HG02884 (cell line): ENCODE data around the gene MAPK8.
A peak's percentile ranks its signal among the peaks of the same experiment; 100 is the strongest.

Experiments
- ATAC-seq: cut with Tn5 transposase; IDR thresholded peaks from one replicate; pipeline ENCODE4 v1.9.1; 2021; ENCODE audit warnings: mild to moderate bottlenecking, moderate library complexity; ENCODE audit not compliant: unreplicated experiment

Gene MAPK8

DNA sequence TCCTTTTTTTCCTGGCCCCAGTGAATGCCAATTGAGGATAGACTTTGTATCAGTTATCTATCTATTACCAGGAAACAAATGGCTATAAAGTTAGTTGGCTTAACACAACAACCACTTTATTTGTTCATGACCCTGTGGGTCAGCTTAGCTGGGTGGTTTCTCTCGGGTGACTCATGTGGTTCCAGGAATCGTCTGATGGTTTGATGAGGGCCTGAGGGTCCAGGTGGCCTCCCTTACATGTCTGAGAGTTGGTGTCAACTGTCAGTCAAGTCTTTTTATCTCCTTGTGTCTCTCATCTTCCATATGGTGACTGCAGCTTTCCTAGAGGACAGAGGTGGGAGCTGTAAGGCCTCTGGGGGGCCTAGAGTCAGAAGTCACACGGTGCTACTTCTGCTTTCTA, 15.3 kb upstream of the MAPK8 start:
- ATAC-seq = no peak

GRCh38 chr10:48292616-48293015, 13.9 kb upstream of the MAPK8 start:
- no peak for ATAC-seq

GRCh38 chr10:48294431-48294830, 12.0 kb upstream of the MAPK8 start:
- ATAC-seq = no peak

DNA sequence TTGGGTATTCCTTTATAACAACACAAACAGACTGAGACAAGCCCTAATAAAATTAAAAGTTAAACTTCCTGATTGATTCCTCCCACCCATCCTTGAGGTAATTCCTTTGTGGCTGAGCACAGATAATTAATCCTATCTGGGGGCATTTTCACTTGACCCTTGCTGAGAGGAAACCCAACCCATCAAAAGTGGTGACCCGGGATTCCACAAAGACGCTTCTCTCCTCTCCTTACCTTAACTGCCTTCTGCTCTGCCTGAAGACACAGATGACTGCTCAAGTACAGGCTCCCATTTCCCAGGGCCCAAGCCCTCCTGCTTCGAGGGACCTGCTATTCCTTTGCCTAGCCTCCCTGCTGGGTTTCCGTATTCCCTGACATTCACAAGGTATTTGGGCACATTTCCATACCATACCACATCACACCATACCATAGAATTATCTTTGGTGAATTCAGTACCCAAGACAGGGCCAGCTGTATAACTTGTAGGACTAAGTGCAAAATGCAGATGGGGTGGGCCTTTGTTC, 9.8 kb upstream of the MAPK8 start:
- no peak for ATAC-seq

DNA sequence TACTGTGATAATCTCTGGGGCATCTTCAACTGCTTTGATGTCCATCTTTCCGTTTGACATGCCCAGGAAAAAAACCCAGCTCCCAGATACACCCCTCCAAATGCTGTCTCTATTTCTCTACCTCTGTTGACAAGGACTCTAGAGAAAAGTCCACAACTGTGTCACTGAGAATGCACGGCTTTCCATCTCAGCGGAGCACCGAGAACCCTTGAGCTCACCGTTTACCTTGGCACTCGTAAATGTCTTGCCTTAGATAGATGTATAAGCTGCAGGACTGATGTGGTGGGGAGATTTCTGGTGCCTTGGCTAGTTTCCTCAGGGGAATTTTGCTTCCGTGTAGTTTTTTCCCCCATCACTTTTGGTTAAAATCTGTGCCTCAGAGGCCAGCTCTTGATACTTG, 7.4 kb upstream of the MAPK8 start:
- ATAC-seq = no peak

DNA sequence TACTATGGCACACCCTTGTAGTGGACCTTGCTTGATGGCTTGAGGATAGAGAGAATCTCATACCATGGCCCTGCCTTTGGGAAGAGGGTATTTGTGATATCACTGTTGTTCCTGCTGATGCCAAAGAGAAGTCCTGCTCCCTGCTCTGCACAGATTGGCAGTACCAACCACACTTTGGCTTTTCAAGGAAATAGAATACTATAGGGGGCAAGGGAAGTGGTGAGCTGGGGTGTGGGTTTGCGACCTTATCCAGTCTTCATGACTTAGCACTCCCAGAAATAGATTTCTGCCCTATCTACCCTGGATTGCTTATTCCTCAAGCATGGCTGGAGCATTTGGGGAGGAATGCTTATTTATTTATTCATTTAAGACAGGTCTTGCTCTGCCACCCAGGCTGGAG, 6.8 kb upstream of the MAPK8 start:
- ATAC-seq = no peak

DNA sequence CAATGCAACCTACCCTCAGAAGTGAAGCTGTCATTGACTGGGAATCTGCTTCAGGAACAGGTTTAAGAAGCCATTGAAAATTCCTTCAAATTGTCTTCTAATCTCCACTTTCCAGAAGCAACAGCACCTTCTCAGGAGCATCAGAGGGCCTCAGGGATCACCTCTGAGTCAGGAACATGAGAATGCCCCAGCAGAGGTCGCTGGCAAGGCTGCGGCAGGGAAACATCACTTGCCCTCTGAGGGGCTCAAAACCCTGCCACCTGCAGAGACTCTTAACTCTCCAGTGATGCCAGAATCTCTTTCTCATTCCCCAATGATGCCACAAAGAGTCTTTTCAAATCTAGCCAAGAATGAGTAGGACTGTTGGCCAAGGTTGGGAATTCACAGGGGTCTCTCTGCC, 5.9 kb upstream of the MAPK8 start:
- ATAC-seq = no peak

DNA sequence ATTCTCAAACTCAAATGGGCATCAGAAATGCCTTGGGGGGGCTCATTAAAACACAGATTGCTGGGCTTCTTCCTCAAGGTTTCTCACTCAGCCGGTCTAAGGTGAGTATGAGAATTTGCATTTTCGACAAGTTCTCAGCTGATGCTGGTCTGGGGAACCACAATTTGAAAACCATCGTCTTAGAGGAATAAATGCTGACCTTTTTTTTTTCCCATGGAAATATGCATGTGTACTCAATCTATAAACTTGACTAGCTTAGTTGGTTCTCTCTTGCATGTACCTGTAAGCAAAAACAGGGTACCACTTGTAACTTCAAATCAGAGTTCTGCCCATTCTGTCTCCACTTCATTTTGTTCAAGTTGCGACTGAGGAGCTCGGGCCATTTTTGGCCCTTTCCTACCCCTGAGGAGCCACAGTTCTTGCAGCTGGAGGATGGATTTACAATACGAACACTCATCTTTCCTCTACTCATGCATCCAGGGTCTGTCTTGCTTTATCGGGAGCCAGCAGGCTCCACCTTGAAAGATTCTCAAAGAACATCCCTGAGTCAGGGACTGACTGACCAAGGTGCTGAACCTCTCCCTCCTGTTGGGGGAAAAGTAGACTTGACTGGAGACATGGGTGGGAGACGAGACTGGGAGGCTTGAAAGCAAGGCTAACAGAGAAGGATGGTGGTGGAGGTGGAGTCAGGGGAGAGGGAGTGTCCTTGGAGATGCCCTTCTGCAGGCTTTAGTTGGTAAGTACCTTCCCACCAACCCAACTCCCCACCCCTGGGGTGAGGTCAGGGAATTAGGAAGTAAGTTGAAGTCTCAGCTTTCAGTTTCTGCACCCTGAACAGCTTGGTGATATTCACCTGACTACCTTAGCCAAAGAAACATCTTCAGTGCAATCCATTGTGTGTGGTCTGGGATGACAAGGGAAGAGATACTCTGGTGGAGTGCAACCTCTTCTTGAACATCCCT, 3.7 kb upstream of the MAPK8 start:
- no peak for ATAC-seq

- ATAC-seq = no peak
Measured at GRCh38 chr10:48305905-48306264, 592 bp upstream of the MAPK8 start.

DNA sequence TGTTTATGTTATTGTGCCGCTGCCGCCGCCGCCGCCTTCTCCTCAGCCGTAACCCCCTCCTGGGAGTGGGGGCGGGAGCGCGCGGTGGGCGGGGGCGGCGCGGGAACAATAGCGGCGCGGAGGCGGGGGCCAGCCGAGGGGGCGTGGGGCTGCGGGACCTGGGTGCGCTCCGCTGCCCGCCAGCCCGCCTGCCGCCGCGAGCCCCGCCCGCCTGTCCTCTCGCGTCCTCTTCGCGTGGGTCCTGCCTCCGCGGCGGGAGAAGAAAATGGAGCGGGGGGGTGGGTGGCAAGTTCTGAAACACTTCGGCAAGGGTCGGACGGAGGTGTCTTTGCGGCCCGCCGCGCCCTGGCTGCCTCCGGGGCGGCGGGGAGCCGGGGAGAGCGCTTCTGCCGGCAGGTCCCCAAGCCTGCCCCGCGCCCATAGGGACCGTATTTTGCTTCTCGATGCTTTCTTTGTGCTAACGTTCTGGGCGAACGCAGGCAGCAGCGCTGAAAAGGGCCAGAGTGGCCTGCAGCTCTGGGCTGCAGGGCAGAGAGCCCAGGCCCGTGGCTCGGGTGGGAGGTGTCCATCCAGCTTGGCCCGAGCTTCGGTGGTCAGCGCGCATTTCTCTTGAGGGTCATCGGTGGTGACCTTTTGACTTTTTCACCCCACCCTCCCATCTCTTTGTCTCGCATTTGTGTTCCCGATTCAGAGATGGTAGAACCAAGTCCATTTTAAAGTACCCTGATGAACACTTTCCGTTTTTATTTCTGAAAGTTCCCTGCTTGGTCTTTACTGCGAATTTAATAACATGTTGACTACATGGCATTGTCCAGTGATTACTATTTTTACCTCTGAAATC, 613 bp downstream of the MAPK8 start:
- peak; percentile 28 for ATAC-seq

GRCh38 chr10:48307711-48308018, 1.2 kb downstream of the MAPK8 start:
- no peak for ATAC-seq

DNA sequence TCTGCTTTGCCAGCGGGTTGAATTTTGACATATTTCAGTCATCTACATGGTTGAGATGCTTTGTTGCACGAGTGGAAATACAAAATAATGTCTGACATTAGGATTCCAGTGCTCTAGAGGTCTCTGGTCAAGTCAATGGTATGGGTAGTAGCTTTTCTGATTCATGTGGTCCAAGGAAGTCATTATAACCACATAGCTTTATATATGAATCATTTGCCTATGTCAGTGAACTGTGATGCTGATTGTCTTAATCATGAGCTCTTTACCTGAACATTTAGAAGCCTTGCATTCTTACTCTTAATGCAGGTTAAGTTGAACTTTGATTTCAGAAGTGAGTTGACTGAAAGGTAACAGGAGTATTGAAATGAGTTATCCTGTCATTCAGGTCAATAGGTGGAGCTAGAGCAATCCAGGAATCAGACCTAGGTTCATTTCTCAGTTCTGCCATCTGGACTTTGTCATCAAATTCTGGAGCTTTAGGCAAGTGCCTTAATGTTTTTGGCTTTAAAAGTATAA, 3.3 kb downstream of the MAPK8 start:
- ATAC-seq = no peak

- ATAC-seq = no peak
Measured at GRCh38 chr10:48314107-48314506, 7.6 kb downstream of the MAPK8 start.

DNA sequence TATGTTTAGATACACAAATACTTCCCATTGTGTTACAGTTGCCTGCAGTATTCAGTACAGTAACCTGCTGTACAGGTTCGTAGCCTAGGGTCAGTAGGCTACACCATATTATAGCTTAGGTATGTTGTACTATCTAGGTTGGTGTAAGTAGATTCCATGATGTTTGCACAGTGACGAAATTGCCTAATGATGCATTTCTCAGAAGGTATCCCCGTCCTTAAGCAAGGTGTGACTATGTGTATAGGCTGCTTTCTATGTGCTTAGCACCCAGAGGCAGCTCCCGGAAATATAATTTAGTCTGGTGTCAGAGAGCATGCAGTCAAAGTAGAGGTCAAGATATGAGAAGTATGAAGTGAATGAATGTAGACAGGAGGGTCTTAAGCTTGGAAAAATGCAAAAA, 9.8 kb downstream of the MAPK8 start:
- no peak for ATAC-seq

- ATAC-seq = no peak
Measured at GRCh38 chr10:48317321-48317990, 11.0 kb downstream of the MAPK8 start.

DNA sequence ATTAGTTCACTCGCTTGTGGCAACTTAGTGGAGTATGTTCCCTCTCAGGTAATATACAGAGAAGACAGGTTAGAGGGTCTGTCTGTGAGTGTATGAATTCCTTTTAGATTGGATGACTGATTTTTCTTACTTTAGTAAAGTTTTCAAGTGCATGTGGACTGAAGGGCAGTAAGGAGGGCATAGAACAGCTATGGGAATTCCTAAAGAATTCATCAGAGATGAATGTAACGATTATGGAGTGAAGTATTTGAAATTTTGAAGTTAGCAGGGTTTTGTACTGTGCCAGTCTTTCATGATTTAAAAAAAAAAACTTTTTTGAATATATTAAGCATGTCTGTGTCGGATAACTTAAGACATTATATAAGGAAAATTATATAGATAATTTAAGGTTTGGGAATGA, 15.5 kb downstream of the MAPK8 start:
- no peak for ATAC-seq

GRCh38 chr10:48324580-48324979, 18.1 kb downstream of the MAPK8 start:
- ATAC-seq = no peak

- ATAC-seq = no peak
Measured at GRCh38 chr10:48330269-48330668, 23.8 kb downstream of the MAPK8 start.

DNA sequence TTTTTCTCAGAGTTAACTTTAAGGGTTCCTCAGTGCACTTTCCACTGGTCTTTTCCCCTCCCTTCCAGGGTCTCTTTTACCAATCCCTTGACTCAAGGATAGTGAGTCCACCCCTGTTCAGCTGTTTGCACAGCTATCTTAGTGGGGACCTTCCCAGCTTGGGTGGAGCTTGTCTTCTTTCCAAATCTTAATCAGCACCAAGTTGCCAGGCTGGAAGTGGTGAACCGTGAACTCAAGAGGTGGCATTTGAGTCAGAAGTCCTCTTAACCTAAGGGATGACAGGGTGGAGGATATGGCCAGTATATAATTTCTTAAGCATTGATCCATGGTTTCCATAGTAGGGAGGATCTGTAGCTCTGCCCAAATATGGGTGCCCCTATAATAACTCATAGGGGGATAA, 25.0 kb downstream of the MAPK8 start:
- no peak for ATAC-seq

- no peak for ATAC-seq
Measured at GRCh38 chr10:48332166-48332870, 25.8 kb downstream of the MAPK8 start.

DNA sequence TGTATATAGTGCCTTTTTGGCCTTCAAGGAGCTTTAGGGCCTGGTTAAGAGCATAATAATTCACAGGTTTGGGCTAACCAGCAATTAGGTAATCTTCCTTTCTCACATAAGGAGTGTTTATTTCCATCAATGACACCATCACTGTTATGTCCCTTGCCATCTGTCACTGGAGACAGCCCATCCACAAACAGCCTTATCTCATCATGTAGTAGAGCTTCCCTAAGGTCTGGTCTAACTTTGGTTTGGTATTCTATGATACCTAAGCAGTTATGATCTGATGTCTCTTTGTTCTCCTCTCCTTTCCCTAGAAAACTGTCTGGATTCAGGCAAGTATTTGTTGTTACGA, 26.4 kb downstream of the MAPK8 start:
- no peak for ATAC-seq
